HG02840 (cell line): ENCODE data around the gene SDC4.

Source experiments
- ATAC-seq: cut with Tn5 transposase; IDR thresholded peaks from one replicate; pipeline ENCODE4 v1.9.1; 2021; ENCODE audit warnings: mild to moderate bottlenecking, moderate library complexity, moderate number of reproducible peaks; ENCODE audit not compliant: unreplicated experiment, low FRiP score

Gene SDC4

DNA sequence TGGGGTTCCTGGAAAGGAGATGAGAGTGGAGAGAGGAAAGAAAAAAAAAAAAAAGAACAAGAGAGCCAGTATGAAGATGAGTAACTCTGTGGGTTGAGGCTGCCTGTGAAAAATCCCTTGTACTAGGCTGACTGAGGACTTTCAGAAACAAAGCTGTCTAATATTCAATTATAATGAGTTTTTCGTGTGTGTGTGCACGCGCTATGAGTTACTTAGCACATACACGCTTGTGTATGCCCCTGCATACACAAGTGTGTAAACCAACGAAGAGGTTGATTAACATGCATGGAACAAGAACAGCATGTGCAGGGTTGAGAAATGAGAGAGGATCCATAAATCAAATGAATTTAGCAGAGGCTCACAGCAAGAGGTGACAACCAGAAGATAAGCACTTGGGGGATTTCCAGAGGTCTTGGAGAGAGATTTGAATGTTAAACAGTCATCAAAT, 46.4 kb downstream of the SDC4 start:
- ATAC-seq: no peak

DNA sequence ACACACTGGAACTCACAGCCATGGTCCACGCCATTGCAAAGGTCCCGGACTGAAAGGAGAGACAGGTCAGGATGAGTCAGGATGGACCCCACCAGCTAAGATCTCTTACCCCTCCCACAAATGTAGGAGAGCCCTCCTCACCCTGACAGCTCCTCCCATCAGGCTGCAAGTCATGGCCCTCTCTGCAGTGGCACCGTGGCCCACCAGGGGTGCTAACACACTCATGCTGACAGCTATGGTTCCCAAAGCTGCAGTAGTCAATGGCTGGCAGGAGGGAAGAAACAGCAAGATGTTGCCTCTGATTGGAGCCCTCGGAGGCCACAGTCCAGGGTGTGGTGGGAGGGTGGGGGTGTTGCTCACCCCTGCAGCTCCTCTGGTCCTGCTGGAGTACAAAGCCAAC, 47.3 kb downstream of the SDC4 start:
- ATAC-seq: no peak

DNA sequence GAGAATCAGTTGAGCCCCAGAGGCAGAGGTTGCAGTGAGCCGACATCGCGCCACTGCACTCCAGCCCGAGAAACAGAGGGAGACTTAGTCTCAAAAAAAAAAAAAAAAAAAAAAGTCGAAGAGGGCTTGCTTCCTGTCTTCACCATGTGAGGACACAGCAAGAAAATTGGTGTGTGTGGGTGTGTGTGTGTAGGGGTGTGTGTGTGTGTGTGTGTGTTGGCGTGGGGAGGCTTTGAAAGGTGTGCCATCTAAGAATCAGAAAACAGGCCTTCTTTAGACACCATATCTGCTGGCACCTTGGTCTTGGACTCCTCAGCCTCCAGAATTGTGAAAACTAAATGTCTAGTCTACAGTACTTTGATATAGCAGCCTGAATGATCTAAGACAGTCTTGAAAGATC, 48.4 kb downstream of the SDC4 start:
- no peak for ATAC-seq

DNA sequence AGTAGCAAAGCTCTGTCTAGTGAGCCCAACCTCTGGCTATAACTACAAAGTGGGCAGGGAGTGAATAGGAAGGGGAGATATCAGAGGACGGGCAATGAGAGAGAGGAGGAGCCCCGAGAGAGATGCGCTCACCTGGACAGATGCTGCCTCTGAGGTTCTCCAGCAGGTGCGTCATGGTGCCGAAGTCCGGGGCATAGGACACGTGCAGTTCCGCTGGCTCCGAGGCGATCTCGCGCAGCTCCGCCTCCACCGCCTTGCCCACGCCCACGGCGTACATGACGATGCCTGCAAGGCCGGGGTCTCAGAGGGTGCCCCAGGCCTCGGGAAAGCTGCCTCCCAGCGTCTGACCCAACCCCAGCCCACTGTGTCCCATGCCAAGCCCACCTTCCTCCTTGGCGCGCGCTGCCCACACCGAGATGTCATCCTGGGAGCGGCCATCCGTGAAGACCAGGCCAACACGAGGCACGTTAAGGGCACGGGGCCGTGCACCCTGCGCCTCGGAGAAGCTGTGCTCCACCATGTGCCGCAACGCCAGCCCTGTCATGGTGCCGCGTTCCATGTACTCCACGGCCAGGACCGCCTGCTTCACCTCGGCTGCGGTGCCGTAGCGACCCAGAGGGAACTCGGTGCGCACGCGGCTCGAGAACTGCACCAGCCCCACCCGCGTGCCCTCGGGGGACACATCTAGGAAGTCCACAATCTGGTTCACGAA, 50.3 kb downstream of the SDC4 start:
- ATAC-seq: no peak

DNA sequence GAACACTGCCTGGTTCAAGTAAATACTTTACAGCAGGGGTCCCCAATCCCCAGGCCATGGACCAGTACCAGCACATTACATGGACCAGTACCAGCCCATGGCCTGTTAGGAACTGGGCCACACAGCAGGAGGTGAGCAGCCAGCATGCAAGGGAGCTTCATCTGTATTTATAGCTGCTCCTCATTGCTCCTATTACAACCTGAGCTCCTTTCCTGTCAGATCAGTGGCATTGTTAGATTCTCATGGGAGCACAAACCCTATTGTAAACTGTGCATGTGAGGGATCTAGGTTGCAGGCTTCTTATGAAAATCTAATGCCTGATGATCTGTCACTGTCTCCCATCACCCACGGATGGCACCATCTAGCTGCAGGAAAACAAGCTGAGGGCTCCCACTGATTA, 53.6 kb downstream of the SDC4 start:
- no peak for ATAC-seq

DNA sequence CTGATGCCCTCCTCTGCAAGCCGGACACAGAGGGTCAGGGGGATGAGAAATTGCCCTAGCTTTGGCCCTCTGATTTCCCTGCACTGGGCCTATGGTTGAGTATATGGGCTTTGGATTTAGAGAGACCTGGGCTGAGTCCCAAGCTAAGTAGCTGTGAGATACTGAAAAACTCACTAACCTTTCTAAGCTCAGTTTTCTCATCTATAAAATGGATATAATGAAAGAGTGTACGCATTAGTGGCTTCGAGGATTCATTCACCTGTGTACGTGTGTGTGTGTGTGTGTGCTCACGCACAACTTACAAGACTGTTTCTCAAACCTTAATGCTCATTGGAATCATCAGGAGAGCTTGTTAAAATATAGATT, 54.2 kb downstream of the SDC4 start:
- ATAC-seq: no peak

DNA sequence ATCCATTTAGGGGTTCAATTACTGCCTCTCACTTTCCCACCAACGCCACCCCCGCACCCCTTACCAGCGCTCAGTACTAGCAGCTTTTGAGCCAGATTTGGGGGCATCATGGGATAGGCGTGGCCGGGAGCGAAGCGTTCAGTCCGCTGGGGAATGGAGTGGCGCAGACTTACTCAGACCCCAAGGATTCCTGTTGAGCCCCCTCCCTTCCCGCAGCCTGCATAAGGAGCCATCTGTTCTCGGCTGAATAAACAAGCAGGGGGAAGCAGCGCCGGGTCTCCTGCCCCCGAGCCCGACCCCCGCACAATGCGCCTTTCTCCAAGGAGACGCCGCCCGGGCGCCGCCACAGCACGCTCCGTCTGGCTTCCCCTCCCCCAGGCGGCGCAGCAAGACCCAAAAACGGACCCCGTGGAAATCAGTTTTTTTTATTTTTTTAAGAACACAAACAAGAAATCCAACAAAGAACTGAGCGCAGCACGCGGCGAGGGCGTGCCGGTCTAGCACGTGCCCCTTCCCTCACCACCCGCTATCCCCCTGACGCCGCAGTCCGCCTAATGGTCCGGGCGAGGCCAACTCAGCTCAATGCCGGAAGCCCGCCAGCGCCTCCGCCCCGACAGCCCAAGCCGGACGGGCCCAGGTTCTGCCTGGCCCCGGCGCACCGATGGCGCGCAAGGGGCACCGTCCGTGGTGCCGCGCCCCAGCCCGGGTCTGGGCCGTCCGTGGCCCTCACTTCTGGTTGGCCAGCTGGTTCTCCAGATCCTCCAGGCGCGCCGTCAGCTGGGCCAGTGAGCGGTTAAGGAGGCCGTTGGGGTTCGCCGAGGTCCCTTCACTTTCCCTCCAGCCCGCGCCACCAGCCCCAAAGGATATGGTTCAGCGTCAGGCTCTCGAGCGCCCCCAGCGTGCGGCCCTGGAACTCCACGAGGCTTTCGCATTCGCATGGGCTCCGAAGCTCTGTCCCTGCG, 54.9 kb downstream of the SDC4 start:
- no peak for ATAC-seq

DNA sequence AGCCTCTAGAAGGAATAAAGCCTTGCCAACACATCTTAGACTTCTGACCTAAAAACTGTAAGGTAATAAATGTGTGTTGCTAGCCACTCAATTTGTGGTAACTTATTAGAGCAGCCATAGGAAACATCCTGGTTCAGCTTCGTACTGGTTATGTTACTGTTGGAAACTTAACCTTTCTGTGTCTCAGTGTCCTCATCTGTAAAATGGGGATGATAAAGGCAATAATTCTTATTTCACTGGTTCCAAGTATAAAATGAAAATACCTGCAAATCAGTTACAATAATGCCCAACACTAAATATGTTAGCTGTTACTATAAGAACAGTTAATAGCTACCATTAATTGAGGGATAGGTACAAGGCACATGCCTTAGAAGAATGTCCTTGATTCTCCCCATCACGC, 55.9 kb downstream of the SDC4 start:
- no peak for ATAC-seq

DNA sequence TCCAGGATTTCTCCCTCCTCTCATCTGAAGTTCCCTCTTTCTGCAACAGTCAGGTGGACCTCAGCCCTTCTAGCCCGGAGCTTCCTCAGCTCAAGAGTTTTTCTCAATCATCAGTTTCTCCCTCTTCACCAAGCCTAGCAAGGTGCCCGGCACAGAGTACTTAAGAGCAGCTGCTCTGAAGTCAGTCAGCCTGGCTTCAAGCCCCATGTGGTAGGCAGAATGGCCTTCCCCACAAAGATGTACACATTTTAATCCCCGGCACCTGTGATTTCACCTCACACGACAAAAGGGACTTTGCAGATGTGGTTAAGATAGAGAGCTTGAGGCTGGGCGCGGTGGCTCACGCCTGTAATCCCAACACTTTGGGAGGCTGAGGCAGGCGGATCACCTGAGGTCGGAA, 56.7 kb downstream of the SDC4 start:
- ATAC-seq: no peak

DNA sequence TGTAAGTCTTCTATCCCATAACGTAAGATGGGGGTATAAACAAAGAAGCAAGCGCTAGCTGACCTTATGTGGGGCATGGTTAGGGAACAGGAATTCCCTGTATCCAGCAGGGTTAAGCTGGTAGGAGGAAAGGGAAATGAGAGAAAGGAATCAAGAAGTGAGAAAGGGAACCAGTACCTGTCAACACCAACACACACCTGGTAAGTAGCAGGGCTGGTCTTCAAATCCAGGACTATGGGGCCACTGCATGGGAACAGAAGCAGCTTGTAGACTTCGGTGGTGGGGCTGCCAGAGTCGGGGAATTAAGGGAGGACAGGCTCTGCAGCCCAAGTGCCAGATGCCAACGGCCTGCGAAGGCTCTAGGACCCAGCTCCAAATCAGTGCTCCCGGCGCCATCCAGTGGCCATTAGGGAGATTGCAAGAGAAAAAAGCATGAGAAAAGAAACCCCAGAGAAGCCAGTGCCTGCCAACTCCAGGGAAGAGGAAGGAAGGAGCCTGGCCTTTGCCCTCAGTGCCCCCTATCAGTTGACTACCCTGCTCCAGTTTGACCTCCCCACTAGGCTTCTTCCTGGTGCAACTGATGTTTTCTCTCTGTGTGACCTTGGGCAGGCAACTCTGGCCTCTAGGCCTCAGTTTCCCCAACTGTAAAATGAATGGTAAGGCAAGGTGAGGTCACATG, 57.4 kb downstream of the SDC4 start:
- ATAC-seq: no peak

DNA sequence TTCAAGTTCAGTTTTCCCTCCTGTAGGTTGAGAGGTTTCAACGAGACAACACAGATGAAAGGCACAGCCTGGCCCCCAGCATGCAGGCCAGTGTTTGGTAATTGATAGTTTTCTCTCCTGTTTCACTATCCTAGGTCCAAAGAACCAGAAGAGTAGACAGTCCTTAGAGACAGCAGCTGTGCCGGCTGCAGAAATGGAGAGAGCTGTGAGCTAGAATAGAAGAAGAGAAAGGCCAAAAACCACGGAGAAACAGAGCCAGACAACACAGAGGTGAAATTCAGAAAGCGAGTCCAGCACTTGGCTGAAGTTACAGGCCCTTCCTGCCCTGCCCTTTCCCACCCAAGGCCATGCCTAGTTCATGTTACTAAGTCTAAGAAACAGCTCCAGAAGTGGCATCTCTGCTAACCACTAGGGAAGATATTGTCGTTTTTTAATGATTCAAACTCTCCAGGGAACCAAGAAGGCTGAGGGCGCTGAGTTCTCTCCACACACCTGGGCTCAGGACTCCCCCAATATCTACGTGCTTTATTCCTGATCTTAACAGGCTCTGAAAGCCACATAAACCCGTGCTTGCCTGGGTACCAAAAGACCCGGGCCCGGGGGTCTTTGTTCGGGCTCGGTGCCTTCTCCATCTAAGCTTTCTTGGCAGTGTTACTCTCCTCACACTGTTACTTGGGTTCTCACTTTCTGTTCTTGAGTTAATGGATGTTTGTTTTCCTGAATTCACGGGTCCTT, 58.1 kb downstream of the SDC4 start:
- ATAC-seq: no peak

DNA sequence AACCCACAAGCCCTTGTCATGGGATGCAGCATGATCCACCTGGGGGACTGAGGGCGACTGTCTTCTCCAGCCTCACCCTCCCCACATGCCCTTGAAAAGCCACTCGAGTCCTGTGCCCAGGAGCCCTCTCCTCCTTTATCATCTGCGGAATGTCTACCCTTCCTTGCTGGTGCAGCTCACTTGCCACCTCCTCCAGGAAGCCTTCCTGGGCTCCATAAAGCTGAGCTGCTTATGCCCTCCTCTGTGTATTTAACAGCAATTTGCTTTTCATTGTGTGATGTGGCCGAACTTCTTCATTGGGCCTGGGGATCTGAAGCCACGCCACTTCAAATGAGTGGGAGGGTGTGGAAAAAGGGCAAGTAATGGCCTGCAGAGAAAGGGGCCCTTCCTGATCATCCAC, 59.4 kb downstream of the SDC4 start:
- no peak for ATAC-seq

DNA sequence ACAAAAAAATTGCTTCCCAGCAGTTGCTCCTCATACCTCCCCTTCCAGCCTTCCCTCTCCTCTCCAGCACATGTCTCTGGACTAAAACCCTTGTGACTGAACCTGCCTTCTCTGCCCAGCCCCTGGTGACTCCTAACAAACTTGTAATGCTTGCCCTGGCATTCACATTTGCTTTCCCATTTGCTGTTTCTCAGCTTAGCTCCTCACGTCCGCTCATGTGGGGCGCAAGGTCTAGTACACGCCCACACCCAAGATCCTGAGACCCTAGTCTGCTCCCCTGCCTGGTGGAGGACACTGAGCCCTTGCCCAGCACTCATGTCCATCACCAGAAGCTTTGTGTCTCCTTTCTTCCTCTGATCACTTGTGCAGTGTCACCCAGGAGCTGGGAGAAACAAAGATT, 59.8 kb downstream of the SDC4 start:
- ATAC-seq: no peak

DNA sequence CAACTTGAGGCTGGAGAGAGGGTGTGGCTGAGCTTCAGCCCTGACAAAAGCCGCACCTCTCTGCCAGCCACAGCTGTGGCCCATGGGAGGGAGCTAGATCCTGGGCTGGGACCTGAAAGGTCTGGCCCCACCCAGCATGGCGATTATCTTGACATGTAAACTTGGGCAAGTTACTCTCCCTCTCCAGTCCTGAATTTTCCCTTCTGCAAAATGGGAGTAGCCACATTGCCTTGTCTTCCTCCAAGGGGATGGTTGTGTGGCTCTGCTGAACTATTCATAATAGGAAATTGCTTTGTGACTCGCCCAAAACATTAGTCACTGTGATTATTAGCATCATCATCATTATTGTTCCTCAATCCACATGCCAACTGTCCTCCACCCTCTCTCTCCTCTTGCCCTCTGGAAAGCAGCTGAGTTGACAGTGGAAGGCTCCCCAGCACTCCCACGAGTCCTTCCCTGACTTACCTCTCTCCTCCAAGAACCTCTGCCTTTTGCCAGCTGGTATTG, 64.6 kb downstream of the SDC4 start:
- no peak for ATAC-seq

DNA sequence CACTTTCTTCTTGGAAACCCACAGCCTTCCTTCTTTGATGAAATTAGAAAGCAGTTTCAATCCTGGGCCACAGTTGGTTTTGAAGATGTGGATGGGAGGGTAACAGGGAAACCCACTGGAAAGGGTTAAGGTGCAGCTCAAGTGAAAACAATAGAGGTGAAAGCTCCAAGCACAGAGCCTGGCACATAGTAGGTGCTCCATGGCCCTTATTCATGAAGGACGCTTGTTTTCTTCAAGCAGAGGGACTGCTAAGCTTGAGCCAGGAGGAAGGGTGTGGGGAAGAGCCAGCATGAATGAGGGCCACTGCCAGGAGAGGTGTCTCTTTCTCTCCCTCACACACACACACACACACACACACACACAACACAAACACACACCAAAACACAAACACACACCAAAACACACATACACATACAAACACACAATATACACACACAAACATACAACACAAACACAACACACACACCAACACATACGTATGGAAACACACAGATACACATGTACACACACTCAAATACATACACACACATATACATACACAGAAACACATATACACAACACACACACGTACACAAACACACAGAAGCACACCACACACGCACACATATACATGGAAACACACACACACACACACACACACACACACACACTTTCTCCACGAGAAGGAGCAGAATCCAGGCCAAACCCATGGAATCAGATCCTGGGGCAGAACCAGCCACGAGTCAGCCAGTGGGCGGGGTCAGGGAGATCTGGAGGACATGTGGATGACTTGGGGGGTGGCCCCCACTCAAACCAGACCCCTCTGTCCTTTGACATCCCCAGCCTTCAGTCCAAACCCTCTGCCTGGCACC, 65.3 kb downstream of the SDC4 start:
- ATAC-seq: no peak

DNA sequence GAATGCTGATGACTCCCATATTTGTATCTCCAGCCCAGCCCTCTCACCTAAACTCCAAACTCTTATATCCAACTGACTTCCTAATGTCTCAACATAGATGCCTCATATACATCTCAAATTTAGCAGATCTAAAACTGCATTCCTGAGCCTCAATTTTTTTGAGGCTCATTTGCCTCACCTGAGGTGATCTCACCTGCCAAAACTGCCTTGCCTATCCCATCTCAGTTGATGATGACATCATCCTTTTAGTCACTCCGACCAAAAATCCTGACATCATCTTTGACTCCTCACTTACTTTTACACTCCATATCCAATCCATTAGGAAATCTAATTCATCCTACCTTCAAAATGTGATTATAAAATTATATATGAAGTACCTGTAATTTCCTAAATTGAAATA, 68.2 kb downstream of the SDC4 start:
- ATAC-seq: no peak

DNA sequence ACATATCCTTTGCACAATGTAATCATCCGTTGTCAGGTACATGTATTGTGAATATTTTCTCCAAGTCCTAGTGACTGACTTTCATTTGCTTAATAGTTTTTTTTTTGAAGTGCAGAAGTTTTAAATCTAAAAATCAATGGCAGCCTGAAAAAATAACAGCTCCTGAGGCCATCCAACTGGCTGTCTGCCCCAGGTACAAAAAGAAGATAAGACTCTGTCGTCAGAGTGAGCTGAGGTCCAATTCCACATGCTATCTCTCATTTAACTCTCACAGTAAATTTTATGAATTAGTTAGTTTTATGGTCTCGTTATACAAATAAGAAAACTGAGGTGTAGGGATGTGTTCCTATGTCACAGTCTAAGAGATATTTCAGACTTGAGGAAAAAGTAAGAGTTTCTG, 72.9 kb downstream of the SDC4 start:
- no peak for ATAC-seq
